ENCODE data around the gene PRRC2C. TPM values are rescaled to one million over a fixed set of nuclear protein-coding genes. Genes with fewer than 3 reads are reported as not detected.

PRRC2C gene
- total and polyA plus RNA-seq, 7 donors = 12.7 to 71.4 (median 50.8) TPM

DNA sequence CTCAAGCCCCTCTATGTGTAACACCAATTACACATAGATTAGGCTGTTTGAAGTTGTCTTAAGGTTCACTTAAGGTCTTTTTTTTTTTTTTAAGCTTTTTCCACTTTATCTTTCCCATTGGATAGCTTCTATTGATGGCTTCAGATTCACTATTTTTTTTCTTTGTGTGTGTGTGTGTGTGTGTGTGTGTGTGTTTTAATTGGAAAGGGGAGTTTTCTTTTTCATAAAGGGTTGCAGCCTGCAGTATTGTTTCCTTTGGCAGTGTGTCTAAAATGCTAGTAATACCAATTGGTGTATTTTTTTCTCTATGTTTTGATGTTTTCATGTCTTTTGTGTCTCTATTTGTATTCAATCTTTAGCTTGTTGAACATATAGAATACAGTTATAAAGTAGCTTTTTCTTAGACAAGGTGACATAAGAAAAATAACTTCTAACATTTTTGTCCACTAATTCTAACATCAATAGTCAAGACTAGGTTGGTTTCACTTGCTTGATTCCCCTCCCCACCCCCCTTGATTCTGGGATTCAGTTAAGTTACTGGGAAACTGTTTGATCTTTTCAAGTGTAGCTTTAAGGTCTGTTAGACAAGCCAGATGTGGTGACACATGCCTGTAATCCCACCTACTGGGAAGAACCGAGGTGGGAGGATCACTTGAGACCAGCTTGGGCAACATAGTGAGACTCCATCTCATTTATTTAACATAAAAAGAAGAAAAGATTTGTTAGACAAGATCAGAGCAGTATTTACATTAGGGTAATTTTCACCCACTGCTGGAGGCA, 21.4 kb downstream of the PRRC2C start:
- H3K27ac ChIP-seq = no peak overlapping the region
- no peak for TF ChIP-seq CTCF (IDR thresholded peaks at IDR 0.05)
- H3K9me3 ChIP-seq = no peaks in the 10 kb centered on the region
- DNase-seq (no peak), ATAC-seq (peak in 1 of 4 donors; percentile 39)
- WGBS, 3 donors = 4 to 33% (median 29%) methylated on average over 1 of the region's 1 CpG
- no peaks in the 10 kb centered on the region for H3K27me3 ChIP-seq (ENCODE audit: insufficient read depth in 3 of 3, low read length in 2 of 3)
- H3K36me3 ChIP-seq (ENCODE audit: insufficient read depth in 1 of 2, low read depth in 1 of 2) = no peaks in the 10 kb centered on the region
- peaks cover 29% of the 10 kb centered on the region for H3K4me1 ChIP-seq
- no peak overlapping the region for H3K4me3 ChIP-seq
- intact Hi-C loops (cut with DNase I) = loop anchor here in 1 of 2 donors (5.0 kb wide), 1 partner anchor 244 kb away; no protein-coding TSS in a partner anchor

DNA sequence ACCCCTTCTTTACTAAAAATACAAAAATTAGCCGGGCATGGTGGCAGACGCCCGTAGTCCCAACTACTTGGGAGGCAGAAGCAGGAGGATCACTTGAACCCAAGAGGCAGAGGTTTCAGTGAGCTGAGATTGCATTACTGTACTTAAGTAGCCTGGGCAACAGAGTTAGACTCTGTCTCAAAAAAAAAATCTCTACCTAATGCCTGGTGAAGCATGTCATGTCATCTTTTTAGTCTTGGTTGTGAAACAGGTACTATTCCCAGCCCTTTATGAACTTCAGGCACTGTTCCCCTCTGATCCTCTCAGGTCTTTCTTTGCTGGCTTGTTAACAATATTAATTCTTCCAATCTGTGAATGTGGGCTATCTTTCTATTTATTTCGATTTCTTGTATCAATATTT, 22.1 kb downstream of the PRRC2C start:
- 91 to 93% (median 93%) methylated on average over 4 of the region's 4 CpGs for WGBS, 3 donors
- Histone ChIP-seq H3K9me3 (no peaks in the 10 kb centered on the region), H3K27me3 (ENCODE audit: insufficient read depth in 3 of 3, low read length in 2 of 3) (no peaks in the 10 kb centered on the region), H3K4me1 (peaks cover 26% of the 10 kb centered on the region), H3K36me3 (ENCODE audit: insufficient read depth in 1 of 2, low read depth in 1 of 2) (no peaks in the 10 kb centered on the region), H3K27ac (no peak overlapping the region), H3K4me3 (no peak overlapping the region)
- ATAC-seq (peak; percentile 67 to 93 (median 84)), DNase-seq (no peak)
- intact Hi-C loops (cut with DNase I) = loop anchor here in 1 of 2 donors (5.0 kb wide), 1 partner anchor 245 kb away; no protein-coding TSS in a partner anchor
- TF ChIP-seq CTCF (IDR thresholded peaks at IDR 0.05) = no peak

GRCh38 chr1:171509191-171509590, 23.9 kb downstream of the PRRC2C start:
- Histone ChIP-seq H3K4me1 (peaks cover 26% of the 10 kb centered on the region), H3K4me3 (no peak overlapping the region)

GRCh38 chr1:171513743-171514142, 28.4 kb downstream of the PRRC2C start:
- intact Hi-C loops (cut with DNase I) = no loop called here

More at GRCh38 chr1:171509191-171509590, 23.9 kb downstream of the PRRC2C start:
- no peaks in the 10 kb centered on the region for H3K36me3 ChIP-seq (ENCODE audit: insufficient read depth in 1 of 2, low read depth in 1 of 2)
- no peak for ATAC-seq
- TF ChIP-seq CTCF (IDR thresholded peaks at IDR 0.05) = no peak
- no peaks in the 10 kb centered on the region for H3K9me3 ChIP-seq
- H3K27ac ChIP-seq = no peak overlapping the region
- H3K27me3 ChIP-seq (ENCODE audit: insufficient read depth in 3 of 3, low read length in 2 of 3) = no peaks in the 10 kb centered on the region
- intact Hi-C loops (cut with DNase I) = loop anchor here in 1 of 2 donors (5.0 kb wide), 1 partner anchor 247 kb away; no protein-coding TSS in a partner anchor
- DNase-seq = no peak

More at GRCh38 chr1:171513743-171514142, 28.4 kb downstream of the PRRC2C start:
- Histone ChIP-seq H3K4me3 (no peak overlapping the region), H3K9me3 (no peaks in the 10 kb centered on the region), H3K27me3 (ENCODE audit: insufficient read depth in 3 of 3, low read length in 2 of 3) (no peaks in the 10 kb centered on the region), H3K4me1 (peaks cover 9% of the 10 kb centered on the region), H3K36me3 (ENCODE audit: insufficient read depth in 1 of 2, low read depth in 1 of 2) (peaks cover 6 to 45% of the 10 kb centered on the region in 2 donors), H3K27ac (no peak overlapping the region)
- no peak for ATAC-seq
- no peak for DNase-seq
- TF ChIP-seq CTCF (IDR thresholded peaks at IDR 0.05) = no peak
- WGBS, 3 donors = 0% methylated on average over 1 of the region's 1 CpG

All from psoas muscle (tissue), 8 donors.